ENCODE measurements around the gene MAU2.

- no peak for TF ChIP-seq EGR1 (IDR thresholded peaks at IDR 0.05)
- TF ChIP-seq EP300 (IDR thresholded peaks at IDR 0.05; ENCODE audit: borderline replicate concordance), result no peak
- no peak for TF ChIP-seq TAF1 (IDR thresholded peaks at IDR 0.05; ENCODE audit: low read depth)
- TF ChIP-seq MAX (IDR thresholded peaks at IDR 0.05), result no peak
- TF ChIP-seq RAD21 (IDR thresholded peaks at IDR 0.05; ENCODE audit: low read depth), result no peak
- no peak for TF ChIP-seq FOXM1 (IDR thresholded peaks at IDR 0.05; ENCODE audit: borderline replicate concordance, low read depth)
- TF ChIP-seq ZBTB7A (IDR thresholded peaks at IDR 0.05; ENCODE audit: low read depth), result no peak
- no peak for TF ChIP-seq REST (IDR thresholded peaks at IDR 0.05; ENCODE audit: low read depth)
These were observed 22.4 kb downstream of the MAU2 start for GRCh38 chr19:19343016-19343362.

Measured in Ishikawa (cell line).